K562 (cell line): Measurements from ENCODE around the gene UBAP1L. TPM values are rescaled to one million over a fixed set of nuclear protein-coding genes. Genes with fewer than 3 reads are reported as not detected.

Source experiments
- ATAC-seq: fragments of 200-7000 bp; cut with Tn5 transposase; 3 replicates; pipeline ENCODE4 v1.9.1; 2020; ENCODE audit warnings: moderate library complexity
- BruUV-seq: library from RNA; stranded (reverse); fragments of 400-500 nt; replicated peaks from 2 replicates; lab custom pipeline; 2021; lab: Mats Ljungman, UMichigan
- CTCF ChIA-PET: fragments of 300-600 bp; formaldehyde crosslinking; extraction: SDS; loops from one replicate; lab custom pipeline; 2021; ENCODE audit warnings: low intra/inter-chr PET ratio; lab: Yijun Ruan, JAX
- POLR2A ChIA-PET: fragments of 300-600, 350-650 bp; sonication (Branson Sonifier 250); formaldehyde crosslinking; extraction: SDS; loops from one replicate; lab custom pipeline; 2021; ENCODE audit warnings: antibody characterized with exemption, inconsistent platforms; lab: Yijun Ruan, JAX
- DNase-seq, 4 experiments: peaks; one replicate each; pipeline versions ENCODE4 v3.0.0 to v3.0.0-alpha.2; 2011 to 2018; ENCODE audit warnings: low spot score in 3 of 4, mixed read lengths in 3 of 4; ENCODE audit errors: extremely low read depth in 1 of 4
- FAIRE-seq: peaks from 2 replicates; lab custom pipeline; 2011; peaks lifted over from hg19 to GRCh38; lab: Jason Lieb, UNC
- H2AFZ ChIP-seq: 2 replicates; pipeline ENCODE4 v1.6.0; 2011; ENCODE audit warnings: low read depth, low read length, control low read depth, inconsistent platforms
- H3K27ac ChIP-seq: fragments of 200-600 bp; 3 replicates; pipeline ENCODE4 v1.8.0; 2011; ENCODE audit warnings: low read depth, mild to moderate bottlenecking, control low read depth, inconsistent platforms, low read length, moderate library complexity, mixed read lengths; ENCODE audit errors: extremely low read depth
- H3K27me3 ChIP-seq, 2 experiments: fragments of 300-600 bp in 1 of 2; 2 replicates in 1 of 2; 3 replicates in 1 of 2; pipeline versions ENCODE4 v1.6.0 to v1.8.0; 2011; ENCODE audit warnings: inconsistent platforms in 2 of 2, low read length in 2 of 2, mild to moderate bottlenecking in 1 of 2, mixed read lengths in 1 of 2, moderate library complexity in 1 of 2; ENCODE audit not compliant: control insufficient read depth in 2 of 2, insufficient read depth in 2 of 2
- H3K36me3 ChIP-seq: fragments of 300-600 bp; 3 replicates; pipeline ENCODE4 v1.8.0; 2011; ENCODE audit warnings: mild to moderate bottlenecking, low read length, inconsistent platforms; ENCODE audit not compliant: control insufficient read depth, insufficient read depth
- H3K4me1 ChIP-seq, 2 experiments: fragments of 200-600 bp in 1 of 2; replicated peaks in 1 of 2; 2 replicates in 1 of 2; 3 replicates in 1 of 2; pipeline versions ENCODE4 v1.5.1 to v1.8.0; 2011; ENCODE audit warnings: inconsistent platforms in 2 of 2, low read length in 2 of 2, mild to moderate bottlenecking in 1 of 2, mixed read lengths in 1 of 2, moderate library complexity in 1 of 2; ENCODE audit not compliant: control insufficient read depth in 2 of 2, insufficient read depth in 2 of 2
- H3K4me2 ChIP-seq: 2 replicates; pipeline ENCODE4 v1.6.1; 2011; ENCODE audit warnings: low read length, control low read depth, inconsistent platforms, mixed read lengths; ENCODE audit not compliant: insufficient read depth
- H3K4me3 ChIP-seq: fragments of 200-600 bp; sonication (generic), shearing (Covaris generic); 2 replicates; pipeline ENCODE4 v1.5.1; 2016; ENCODE audit warnings: control low read depth, inconsistent platforms
- H3K79me2 ChIP-seq: fragments of 200-600 bp; 3 replicates; pipeline ENCODE4 v1.8.0; 2011; ENCODE audit warnings: low read length, inconsistent platforms; ENCODE audit not compliant: control insufficient read depth, insufficient read depth
- H3K9ac ChIP-seq, 2 experiments: 2 replicates each; pipeline versions ENCODE4 v1.6.0 to v1.6.1; 2011; ENCODE audit warnings: low read depth in 2 of 2, low read length in 2 of 2, control low read depth in 1 of 2, inconsistent platforms in 1 of 2, mild to moderate bottlenecking in 1 of 2, mixed read lengths in 1 of 2; ENCODE audit not compliant: insufficient read depth in 1 of 2
- H3K9me1 ChIP-seq: one replicate; pipeline ENCODE4 v1.6.0; 2011; ENCODE audit warnings: inconsistent platforms, mild to moderate bottlenecking, low read length, moderate library complexity; ENCODE audit not compliant: control insufficient read depth, insufficient read depth
- H3K9me3 ChIP-seq: replicated peaks from 2 replicates; pipeline ENCODE4 v1.5.1; 2011; ENCODE audit warnings: low read depth, low read length, inconsistent platforms; ENCODE audit not compliant: control insufficient read depth, insufficient read depth
- H4K20me1 ChIP-seq: replicated peaks from 2 replicates; pipeline ENCODE4 v1.6.1; 2011; ENCODE audit warnings: low read length, inconsistent platforms, mixed read lengths; ENCODE audit not compliant: control insufficient read depth, insufficient read depth
- C11orf30 ChIP-seq: fragments of 450-650 bp; IDR thresholded peaks from 2 replicates; pipeline ENCODE4 v1.6.1; 2016; ENCODE audit warnings: low read depth, mild to moderate bottlenecking
- FIP1L1 ChIP-seq: fragments of 200-400 bp; formaldehyde crosslinking; IDR thresholded peaks from 2 replicates; pipeline ENCODE4 v1.6.1; 2018; ENCODE audit warnings: mild to moderate bottlenecking, low read depth, low read length; ENCODE audit not compliant: poor library complexity, severe bottlenecking
- JUNB ChIP-seq: fragments of 450-650 bp; formaldehyde crosslinking; conservative IDR thresholded peaks from 2 replicates; pipeline ENCODE4 v1.4.0; 2020; ENCODE audit warnings: mild to moderate bottlenecking
- KAT8 ChIP-seq: fragments of 450-650 bp; IDR thresholded peaks from 2 replicates; pipeline ENCODE4 v1.6.1; 2016; ENCODE audit warnings: low read depth, mild to moderate bottlenecking
- KDM4B ChIP-seq, 2 experiments: fragments of 450-650 bp in 1 of 2; sonication (generic) in 1 of 2; IDR thresholded peaks; 2 replicates each; pipeline ENCODE4 v1.6.1; 2016 to 2017; ENCODE audit warnings: borderline replicate concordance in 2 of 2, antibody characterized with exemption in 1 of 2, low read depth in 1 of 2, mild to moderate bottlenecking in 1 of 2
- MXI1 ChIP-seq: IDR thresholded peaks from 2 replicates; pipeline ENCODE4 v1.6.1; 2011; ENCODE audit warnings: low read depth, mild to moderate bottlenecking, improper control_type of control experiment, low read length
- NCOA6 ChIP-seq: fragments of 450-650 bp; IDR thresholded peaks from 2 replicates; pipeline ENCODE4 v1.6.1; 2017; ENCODE audit warnings: mild to moderate bottlenecking
- NONO ChIP-seq, 2 experiments: fragments of 200-400 bp in 1 of 2; fragments of 450-650 bp in 1 of 2; formaldehyde crosslinking in 1 of 2; IDR thresholded peaks; 2 replicates each; pipeline ENCODE4 v1.6.1; 2017; ENCODE audit warnings: low read depth in 2 of 2, mild to moderate bottlenecking in 2 of 2, moderate library complexity in 2 of 2, low read length in 1 of 2
- NR2C2 ChIP-seq, 2 experiments: fragments of 200-800 bp in 1 of 2; sonication (Bioruptor generic) in 1 of 2; sonication (generic) in 1 of 2; formaldehyde crosslinking in 1 of 2; IDR thresholded peaks; 2 replicates each; pipeline versions ENCODE4 v1.6.1 to v1.8.0; 2016 to 2022; ENCODE audit warnings: mild to moderate bottlenecking in 1 of 2, missing compliant biosample characterization in 1 of 2, missing genetic modification characterization in 1 of 2, missing genetic modification reagents in 1 of 2
- PHB2 ChIP-seq: fragments of 450-650 bp; IDR thresholded peaks from 2 replicates; pipeline ENCODE4 v1.6.1; 2017; ENCODE audit warnings: low read depth
- PRMT5 ChIP-seq: sonication (generic); formaldehyde crosslinking; IDR thresholded peaks from 2 replicates; pipeline ENCODE4 v1.5.0; 2020; ENCODE audit warnings: missing genetic modification reagents
- STAG1 ChIP-seq: sonication (generic); formaldehyde crosslinking; IDR thresholded peaks from 2 replicates; pipeline ENCODE4 v1.5.0; 2020; ENCODE audit warnings: missing genetic modification reagents, borderline replicate concordance
- TAF9B ChIP-seq: fragments of 450-650 bp; IDR thresholded peaks from 2 replicates; pipeline ENCODE4 v1.6.1; 2018; ENCODE audit warnings: mild to moderate bottlenecking; ENCODE audit not compliant: partially characterized antibody
- ZNF3 ChIP-seq: fragments of 250-450 bp; sonication (Bioruptor Pico); IDR thresholded peaks from 2 replicates; pipeline ENCODE4 v1.5.0; 2021; ENCODE audit warnings: mild to moderate bottlenecking, moderate library complexity
- ZNF347 ChIP-seq: fragments of 450-650 bp; formaldehyde crosslinking; IDR thresholded peaks from 2 replicates; pipeline ENCODE4 v1.4.0; 2020; ENCODE audit warnings: low read depth, mild to moderate bottlenecking, moderate library complexity
- WGBS: fragments of 100-300 bp; shearing (Covaris generic); methylation state at CpG from one replicate; pipeline ENCODE4 v1.1.6; 2016; ENCODE audit warnings: low coverage, mixed read lengths; ENCODE audit not compliant: insufficient coverage; ENCODE audit errors: missing lambda C conversion rate; 5-methylcytosine and 5-hydroxymethylcytosine counted together
- in situ Hi-C: fragments of 300-500 bp; cut with MboI; formaldehyde crosslinking; loops from 4 replicates; pipeline ENCODE4 v1.15.0; 2018; ENCODE audit warnings: inconsistent platforms, mixed read lengths
- intact Hi-C: fragments of 100-400 bp; cut with micrococcal nuclease; formaldehyde crosslinking; loops from 2 replicates; pipeline ENCODE4 v1.14.2; 2022
- polyA plus RNA-seq, 8 experiments: library from polyadenylated mRNA; depleted of rRNA in 4 of 8; stranded (reverse) in 5 of 8; unstranded in 3 of 8; fragments of >200 nt; fragmentation: Nextera tagmentation in 2 of 8; fragmentation: Illumina TruSeq in 1 of 8; extraction: Ambion mirVana in 2 of 8; extraction: Trizol in 1 of 8; gene quantifications; 2 replicates each; pipeline versions ENCODE4 v1.2.1 to v1.2.3, GENCODE V29; 2011 to 2014; ENCODE audit warnings: inconsistent platforms in 1 of 8, missing spikeins in 1 of 8
- total RNA-seq, 7 experiments: library from RNA; depleted of rRNA in 6 of 7; stranded (reverse); fragments of >200 nt in 6 of 7; fragmentation: Illumina TruSeq in 2 of 7; extraction: Trizol in 2 of 7; gene quantifications; 2 replicates each; pipeline versions ENCODE4 v1.2.1 to v1.2.3, GENCODE V29; 2011 to 2021; ENCODE audit warnings: low replicate concordance in 1 of 7
- TF ChIP-seq, protein P1 (sequence below): fragments of 450-650 bp; formaldehyde crosslinking; IDR thresholded peaks from 2 replicates; pipeline ENCODE4 v1.4.0; 2020; ENCODE audit warnings: mild to moderate bottlenecking, moderate library complexity
- TF ChIP-seq, protein P2 (sequence below): fragments of 250-450 bp; sonication (Bioruptor Pico); IDR thresholded peaks from 2 replicates; pipeline ENCODE4 v1.8.0; 2022; ENCODE audit warnings: inconsistent platforms, mild to moderate bottlenecking, moderate library complexity, borderline replicate concordance
- TF ChIP-seq, protein P3 (sequence below): fragments of 450-650 bp; IDR thresholded peaks from 2 replicates; pipeline ENCODE4 v1.6.1; 2016; ENCODE audit warnings: mild to moderate bottlenecking

Gene UBAP1L
- total and polyA plus RNA-seq, 9 of the 15 experiments (the other 6 are each of a cell fraction or from before 2014, with no cell fraction given): 0.16 to 0.71 (median 0.41) TPM; not detected in 2

DNA sequence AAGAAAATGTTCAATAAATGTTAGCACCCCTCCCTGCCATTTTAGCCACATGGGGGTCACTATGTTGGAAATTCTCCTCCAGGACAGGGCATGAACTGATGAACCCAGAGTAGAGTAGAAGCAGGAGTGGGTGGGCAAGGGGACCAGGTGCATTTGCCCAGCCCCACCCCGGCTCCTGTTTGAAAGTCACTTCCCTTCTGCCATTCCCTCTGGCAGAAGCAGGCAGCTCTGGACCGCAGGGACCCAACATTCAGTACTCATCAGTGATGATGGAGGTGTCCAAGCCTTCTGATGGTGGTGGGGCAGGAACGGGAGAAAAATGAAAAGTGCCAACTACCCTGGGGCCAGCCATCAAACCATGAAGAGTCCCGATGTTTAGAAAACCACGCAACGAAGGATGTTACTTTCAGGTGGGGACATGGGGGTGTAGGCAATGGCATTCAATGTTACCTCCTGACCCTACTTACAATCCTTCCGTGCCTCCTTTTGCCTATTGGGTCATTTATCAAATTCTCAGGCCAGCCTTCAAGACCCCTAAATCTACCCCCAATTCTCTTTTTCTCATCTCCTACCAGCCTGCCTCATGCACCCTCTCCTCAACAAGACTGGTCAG, 17.2 kb downstream of the UBAP1L start:
- H3K9me1 ChIP-seq: peaks cover 3% of the 10 kb centered on the region
- no peak for TF ChIP-seq NONO (IDR thresholded peaks at IDR 0.05; ENCODE audit: low read depth in 2 of 2, low read length in 1 of 2)
- no peak for TF ChIP-seq NR2C2 (CRISPR knock-in tag; IDR thresholded peaks at IDR 0.05)
- no peak for TF ChIP-seq NR2C2 (tag; IDR thresholded peaks at IDR 0.05)
- TF ChIP-seq FIP1L1: no peak
- TF ChIP-seq, protein P1, sequence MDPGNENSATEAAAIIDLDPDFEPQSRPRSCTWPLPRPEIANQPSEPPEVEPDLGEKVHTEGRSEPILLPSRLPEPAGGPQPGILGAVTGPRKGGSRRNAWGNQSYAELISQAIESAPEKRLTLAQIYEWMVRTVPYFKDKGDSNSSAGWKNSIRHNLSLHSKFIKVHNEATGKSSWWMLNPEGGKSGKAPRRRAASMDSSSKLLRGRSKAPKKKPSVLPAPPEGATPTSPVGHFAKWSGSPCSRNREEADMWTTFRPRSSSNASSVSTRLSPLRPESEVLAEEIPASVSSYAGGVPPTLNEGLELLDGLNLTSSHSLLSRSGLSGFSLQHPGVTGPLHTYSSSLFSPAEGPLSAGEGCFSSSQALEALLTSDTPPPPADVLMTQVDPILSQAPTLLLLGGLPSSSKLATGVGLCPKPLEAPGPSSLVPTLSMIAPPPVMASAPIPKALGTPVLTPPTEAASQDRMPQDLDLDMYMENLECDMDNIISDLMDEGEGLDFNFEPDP: no peak
- no peak for TF ChIP-seq KAT8
- no peak for TF ChIP-seq KDM4B (IDR thresholded peaks at IDR 0.05; ENCODE audit: borderline replicate concordance in 2 of 2, low read depth in 1 of 2)
- TF ChIP-seq C11orf30: no peak
- TF ChIP-seq PRMT5 (CRISPR knock-in tag): no peak
- TF ChIP-seq STAG1 (CRISPR knock-in tag): no peak
- no peak for TF ChIP-seq ZNF3 (CRISPR knock-in tag)
- TF ChIP-seq, protein P2, sequence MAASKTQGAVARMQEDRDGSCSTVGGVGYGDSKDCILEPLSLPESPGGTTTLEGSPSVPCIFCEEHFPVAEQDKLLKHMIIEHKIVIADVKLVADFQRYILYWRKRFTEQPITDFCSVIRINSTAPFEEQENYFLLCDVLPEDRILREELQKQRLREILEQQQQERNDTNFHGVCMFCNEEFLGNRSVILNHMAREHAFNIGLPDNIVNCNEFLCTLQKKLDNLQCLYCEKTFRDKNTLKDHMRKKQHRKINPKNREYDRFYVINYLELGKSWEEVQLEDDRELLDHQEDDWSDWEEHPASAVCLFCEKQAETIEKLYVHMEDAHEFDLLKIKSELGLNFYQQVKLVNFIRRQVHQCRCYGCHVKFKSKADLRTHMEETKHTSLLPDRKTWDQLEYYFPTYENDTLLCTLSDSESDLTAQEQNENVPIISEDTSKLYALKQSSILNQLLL (CRISPR knock-in tag): no peak
- no peak for TF ChIP-seq MXI1
- no peak for TF ChIP-seq PHB2
- TF ChIP-seq ZNF347 (CRISPR knock-in tag): no peak
- TF ChIP-seq, protein P3, sequence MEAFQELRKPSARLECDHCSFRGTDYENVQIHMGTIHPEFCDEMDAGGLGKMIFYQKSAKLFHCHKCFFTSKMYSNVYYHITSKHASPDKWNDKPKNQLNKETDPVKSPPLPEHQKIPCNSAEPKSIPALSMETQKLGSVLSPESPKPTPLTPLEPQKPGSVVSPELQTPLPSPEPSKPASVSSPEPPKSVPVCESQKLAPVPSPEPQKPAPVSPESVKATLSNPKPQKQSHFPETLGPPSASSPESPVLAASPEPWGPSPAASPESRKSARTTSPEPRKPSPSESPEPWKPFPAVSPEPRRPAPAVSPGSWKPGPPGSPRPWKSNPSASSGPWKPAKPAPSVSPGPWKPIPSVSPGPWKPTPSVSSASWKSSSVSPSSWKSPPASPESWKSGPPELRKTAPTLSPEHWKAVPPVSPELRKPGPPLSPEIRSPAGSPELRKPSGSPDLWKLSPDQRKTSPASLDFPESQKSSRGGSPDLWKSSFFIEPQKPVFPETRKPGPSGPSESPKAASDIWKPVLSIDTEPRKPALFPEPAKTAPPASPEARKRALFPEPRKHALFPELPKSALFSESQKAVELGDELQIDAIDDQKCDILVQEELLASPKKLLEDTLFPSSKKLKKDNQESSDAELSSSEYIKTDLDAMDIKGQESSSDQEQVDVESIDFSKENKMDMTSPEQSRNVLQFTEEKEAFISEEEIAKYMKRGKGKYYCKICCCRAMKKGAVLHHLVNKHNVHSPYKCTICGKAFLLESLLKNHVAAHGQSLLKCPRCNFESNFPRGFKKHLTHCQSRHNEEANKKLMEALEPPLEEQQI: no peak
- TF ChIP-seq TAF9B: no peak
- TF ChIP-seq NCOA6: no peak
- no peak for TF ChIP-seq JUNB
- TF ChIP-seq, all 486 proteins: peak for 0
- intact Hi-C loops (no loop called here), in situ Hi-C loops (no loop called here)
- POLR2A ChIA-PET: no interaction called here
- 84% methylated on average over 7 of the region's 7 CpGs for WGBS
- Histone ChIP-seq H3K9me3 (no peaks in the 10 kb centered on the region), H3K4me2 (no peak overlapping the region), H4K20me1 (no peaks in the 10 kb centered on the region), H3K4me1 (peaks cover 0 to 5% of the 10 kb centered on the region in 2 experiments; a peak in 1 of 5 replicates), H3K36me3 (peaks cover 18% of the 10 kb centered on the region; the same call in 2 of the 3 replicates), H3K4me3 (no peak overlapping the region), H2AFZ (no peak overlapping the region), H3K27me3 (no peaks in the 10 kb centered on the region; a peak in 1 of 5 replicates), H3K79me2 (no peaks in the 10 kb centered on the region), H3K27ac (no peak overlapping the region), H3K9ac (no peak overlapping the region)
- FAIRE-seq (no peak), DNase-seq (no peak), ATAC-seq (no peak)
- CTCF ChIA-PET: no interaction called here
- BruUV-seq: no TSS peak
